K562 (cell line): ENCODE measurements around the gene PREX1. TPM values are rescaled to one million over a fixed set of nuclear protein-coding genes. Genes with fewer than 3 reads are reported as not detected.

ENCODE experiments used
- ATAC-seq: fragments of 200-7000 bp; cut with Tn5 transposase; 3 replicates; pipeline ENCODE4 v1.9.1; 2020; ENCODE audit warnings: moderate library complexity
- BruUV-seq: library from RNA; stranded (reverse); fragments of 400-500 nt; replicated peaks from 2 replicates; lab custom pipeline; 2021; lab: Mats Ljungman, UMichigan
- CTCF ChIA-PET: fragments of 300-600 bp; formaldehyde crosslinking; extraction: SDS; loops from one replicate; lab custom pipeline; 2021; ENCODE audit warnings: low intra/inter-chr PET ratio; lab: Yijun Ruan, JAX
- POLR2A ChIA-PET: fragments of 300-600, 350-650 bp; sonication (Branson Sonifier 250); formaldehyde crosslinking; extraction: SDS; loops from one replicate; lab custom pipeline; 2021; ENCODE audit warnings: antibody characterized with exemption, inconsistent platforms; lab: Yijun Ruan, JAX
- DNase-seq, 4 experiments: peaks; one replicate each; pipeline versions ENCODE4 v3.0.0 to v3.0.0-alpha.2; 2011 to 2018; ENCODE audit warnings: low spot score in 3 of 4, mixed read lengths in 3 of 4; ENCODE audit errors: extremely low read depth in 1 of 4
- FAIRE-seq: peaks from 2 replicates; lab custom pipeline; 2011; peaks lifted over from hg19 to GRCh38; lab: Jason Lieb, UNC
- H2AFZ ChIP-seq: 2 replicates; pipeline ENCODE4 v1.6.0; 2011; ENCODE audit warnings: low read depth, low read length, control low read depth, inconsistent platforms
- H3K27ac ChIP-seq: fragments of 200-600 bp; 3 replicates; pipeline ENCODE4 v1.8.0; 2011; ENCODE audit warnings: low read depth, mild to moderate bottlenecking, control low read depth, inconsistent platforms, low read length, moderate library complexity, mixed read lengths; ENCODE audit errors: extremely low read depth
- H3K27me3 ChIP-seq, 2 experiments: fragments of 300-600 bp in 1 of 2; 2 replicates in 1 of 2; 3 replicates in 1 of 2; pipeline versions ENCODE4 v1.6.0 to v1.8.0; 2011; ENCODE audit warnings: inconsistent platforms in 2 of 2, low read length in 2 of 2, mild to moderate bottlenecking in 1 of 2, mixed read lengths in 1 of 2, moderate library complexity in 1 of 2; ENCODE audit not compliant: control insufficient read depth in 2 of 2, insufficient read depth in 2 of 2
- H3K36me3 ChIP-seq: fragments of 300-600 bp; 3 replicates; pipeline ENCODE4 v1.8.0; 2011; ENCODE audit warnings: mild to moderate bottlenecking, low read length, inconsistent platforms; ENCODE audit not compliant: control insufficient read depth, insufficient read depth
- H3K4me1 ChIP-seq, 2 experiments: fragments of 200-600 bp in 1 of 2; replicated peaks in 1 of 2; 2 replicates in 1 of 2; 3 replicates in 1 of 2; pipeline versions ENCODE4 v1.5.1 to v1.8.0; 2011; ENCODE audit warnings: inconsistent platforms in 2 of 2, low read length in 2 of 2, mild to moderate bottlenecking in 1 of 2, mixed read lengths in 1 of 2, moderate library complexity in 1 of 2; ENCODE audit not compliant: control insufficient read depth in 2 of 2, insufficient read depth in 2 of 2
- H3K4me2 ChIP-seq: 2 replicates; pipeline ENCODE4 v1.6.1; 2011; ENCODE audit warnings: low read length, control low read depth, inconsistent platforms, mixed read lengths; ENCODE audit not compliant: insufficient read depth
- H3K4me3 ChIP-seq: fragments of 200-600 bp; sonication (generic), shearing (Covaris generic); 2 replicates; pipeline ENCODE4 v1.5.1; 2016; ENCODE audit warnings: control low read depth, inconsistent platforms
- H3K79me2 ChIP-seq: fragments of 200-600 bp; 3 replicates; pipeline ENCODE4 v1.8.0; 2011; ENCODE audit warnings: low read length, inconsistent platforms; ENCODE audit not compliant: control insufficient read depth, insufficient read depth
- H3K9ac ChIP-seq, 2 experiments: 2 replicates each; pipeline versions ENCODE4 v1.6.0 to v1.6.1; 2011; ENCODE audit warnings: low read depth in 2 of 2, low read length in 2 of 2, control low read depth in 1 of 2, inconsistent platforms in 1 of 2, mild to moderate bottlenecking in 1 of 2, mixed read lengths in 1 of 2; ENCODE audit not compliant: insufficient read depth in 1 of 2
- H3K9me1 ChIP-seq: one replicate; pipeline ENCODE4 v1.6.0; 2011; ENCODE audit warnings: inconsistent platforms, mild to moderate bottlenecking, low read length, moderate library complexity; ENCODE audit not compliant: control insufficient read depth, insufficient read depth
- H3K9me3 ChIP-seq: replicated peaks from 2 replicates; pipeline ENCODE4 v1.5.1; 2011; ENCODE audit warnings: low read depth, low read length, inconsistent platforms; ENCODE audit not compliant: control insufficient read depth, insufficient read depth
- H4K20me1 ChIP-seq: replicated peaks from 2 replicates; pipeline ENCODE4 v1.6.1; 2011; ENCODE audit warnings: low read length, inconsistent platforms, mixed read lengths; ENCODE audit not compliant: control insufficient read depth, insufficient read depth
- EP400 ChIP-seq: fragments of 450-650 bp; IDR thresholded peaks from 2 replicates; pipeline ENCODE4 v1.6.1; 2017; ENCODE audit warnings: antibody characterized with exemption, mild to moderate bottlenecking, moderate library complexity
- MCM3 ChIP-seq: fragments of 450-650 bp; IDR thresholded peaks from 2 replicates; pipeline ENCODE4 v1.6.1; 2016
- MIER1 ChIP-seq: fragments of 450-650 bp; IDR thresholded peaks from 2 replicates; pipeline ENCODE4 v1.6.1; 2016; ENCODE audit warnings: antibody characterized with exemption, mild to moderate bottlenecking, low read depth
- PATZ1 ChIP-seq: fragments of 250-450 bp; sonication (Bioruptor Pico); IDR thresholded peaks from 2 replicates; pipeline ENCODE4 v1.5.0; 2020; ENCODE audit warnings: mild to moderate bottlenecking, borderline replicate concordance
- RBM14 ChIP-seq: fragments of 200-400 bp; formaldehyde crosslinking; IDR thresholded peaks from 2 replicates; pipeline ENCODE4 v1.6.1; 2018; ENCODE audit warnings: low read depth, mild to moderate bottlenecking, low read length, moderate library complexity, borderline replicate concordance; ENCODE audit not compliant: insufficient read depth
- RBM17 ChIP-seq: fragments of 200-400 bp; formaldehyde crosslinking; IDR thresholded peaks from 2 replicates; pipeline ENCODE4 v1.6.1; 2017; ENCODE audit warnings: low read depth, mild to moderate bottlenecking, low read length, borderline replicate concordance
- SNIP1 ChIP-seq: fragments of 450-650 bp; IDR thresholded peaks from 2 replicates; pipeline ENCODE4 v1.7.1; 2017; ENCODE audit warnings: low read depth, mild to moderate bottlenecking
- ZNF436 ChIP-seq: fragments of 250-450, 450-650 bp; sonication (Bioruptor Pico); formaldehyde crosslinking; IDR thresholded peaks from 2 replicates; pipeline ENCODE4 v1.7.0; 2020; ENCODE audit warnings: mild to moderate bottlenecking
- ZNF445 ChIP-seq: fragments of 250-450 bp; sonication (Bioruptor Pico); IDR thresholded peaks from 2 replicates; pipeline ENCODE4 v1.4.0; 2020; ENCODE audit warnings: low read depth, mild to moderate bottlenecking, moderate library complexity
- ZNF696 ChIP-seq: fragments of 250-450 bp; sonication (Bioruptor Pico); conservative IDR thresholded peaks from 2 replicates; pipeline ENCODE4 v1.4.0; 2020; ENCODE audit warnings: mild to moderate bottlenecking, moderate library complexity
- ZNF717 ChIP-seq: fragments of 250-450 bp; sonication (Bioruptor Pico); IDR thresholded peaks from 2 replicates; pipeline ENCODE4 v1.5.0; 2021
- WGBS: fragments of 100-300 bp; shearing (Covaris generic); methylation state at CpG from one replicate; pipeline ENCODE4 v1.1.6; 2016; ENCODE audit warnings: low coverage, mixed read lengths; ENCODE audit not compliant: insufficient coverage; ENCODE audit errors: missing lambda C conversion rate; 5-methylcytosine and 5-hydroxymethylcytosine counted together
- in situ Hi-C: fragments of 300-500 bp; cut with MboI; formaldehyde crosslinking; loops from 4 replicates; pipeline ENCODE4 v1.15.0; 2018; ENCODE audit warnings: inconsistent platforms, mixed read lengths
- intact Hi-C: fragments of 100-400 bp; cut with micrococcal nuclease; formaldehyde crosslinking; loops from 2 replicates; pipeline ENCODE4 v1.14.2; 2022
- polyA plus RNA-seq, 8 experiments: library from polyadenylated mRNA; depleted of rRNA in 4 of 8; stranded (reverse) in 5 of 8; unstranded in 3 of 8; fragments of >200 nt; fragmentation: Nextera tagmentation in 2 of 8; fragmentation: Illumina TruSeq in 1 of 8; extraction: Ambion mirVana in 2 of 8; extraction: Trizol in 1 of 8; gene quantifications; 2 replicates each; pipeline versions ENCODE4 v1.2.1 to v1.2.3, GENCODE V29; 2011 to 2014; ENCODE audit warnings: inconsistent platforms in 1 of 8, missing spikeins in 1 of 8
- total RNA-seq, 7 experiments: library from RNA; depleted of rRNA in 6 of 7; stranded (reverse); fragments of >200 nt in 6 of 7; fragmentation: Illumina TruSeq in 2 of 7; extraction: Trizol in 2 of 7; gene quantifications; 2 replicates each; pipeline versions ENCODE4 v1.2.1 to v1.2.3, GENCODE V29; 2011 to 2021; ENCODE audit warnings: low replicate concordance in 1 of 7
- TF ChIP-seq, protein P1 (sequence below): fragments of 450-650 bp; formaldehyde crosslinking; IDR thresholded peaks from 2 replicates; pipeline ENCODE4 v1.4.0; 2020; ENCODE audit warnings: mild to moderate bottlenecking

Gene PREX1
- total and polyA plus RNA-seq, 9 of the 15 experiments (the other 6 are each of a cell fraction or from before 2014, with no cell fraction given): 0.37 to 10.4 (median 4.8) TPM

DNA sequence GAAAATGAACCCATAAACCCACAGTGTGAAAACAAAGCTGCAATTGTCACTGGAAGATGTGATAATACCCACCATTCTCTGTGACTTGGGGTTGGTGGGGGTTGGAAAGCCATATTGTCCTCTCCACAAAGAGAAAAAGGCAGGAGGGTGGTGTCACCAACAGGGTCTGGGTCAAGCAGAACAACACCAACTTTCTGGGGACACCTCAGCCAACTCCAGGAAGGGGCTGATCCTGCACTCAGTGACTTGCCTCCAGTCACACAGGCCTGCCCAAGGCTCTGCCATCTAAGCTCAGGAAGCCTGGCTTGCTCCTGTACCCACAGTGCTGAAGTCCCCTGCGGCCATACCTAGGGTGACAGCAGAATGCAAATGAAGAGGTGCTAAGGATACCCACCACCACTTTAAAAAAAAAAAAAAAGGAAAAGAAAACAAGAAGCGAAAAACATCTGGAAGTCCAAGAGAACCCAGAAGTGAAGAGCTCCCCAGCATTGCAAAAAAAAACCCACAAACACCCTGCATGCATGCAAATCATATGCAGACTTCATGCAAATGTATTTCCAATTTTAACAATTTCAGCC is 110.6 kb downstream of the PREX1 start:
- no TSS peak for BruUV-seq
- Histone ChIP-seq H3K9me3 (no peaks in the 10 kb centered on the region), H2AFZ (no peak overlapping the region), H3K4me3 (no peak overlapping the region), H3K27ac (no peak overlapping the region), H3K4me1 (peaks cover 0 to 5% of the 10 kb centered on the region in 2 experiments; a peak in 3 of 5 replicates), H3K27me3 (no peaks in the 10 kb centered on the region), H3K36me3 (no peaks in the 10 kb centered on the region), H3K9me1 (no peaks in the 10 kb centered on the region), H4K20me1 (peaks cover 4% of the 10 kb centered on the region; the same call in 1 of the 2 replicates), H3K9ac (no peak overlapping the region), H3K79me2 (no peaks in the 10 kb centered on the region), H3K4me2 (no peak overlapping the region)
- WGBS: 36% methylated on average over 2 of the region's 2 CpGs
- intact Hi-C loops: no loop called here
- DNase-seq (no peak), ATAC-seq (no peak), FAIRE-seq (no peak)
- in situ Hi-C loops: no loop called here
- ChIA-PET CTCF (no interaction called here), POLR2A (interaction anchor here (0.8 kb wide), 1 partner anchor 12 kb away, joined by 4 read pairs; no protein-coding TSS in a partner anchor)
- TF ChIP-seq ZNF445 (CRISPR knock-in tag) (no peak), ZNF696 (CRISPR knock-in tag) (no peak), EP400 (no peak), RBM14 (no peak), MCM3 (no peak), MIER1 (no peak), RBM17 (no peak), PATZ1 (CRISPR knock-in tag) (no peak), ZNF717 (CRISPR knock-in tag) (no peak), ZNF436 (CRISPR knock-in tag) (no peak), SNIP1 (no peak)
- TF ChIP-seq, protein P1, sequence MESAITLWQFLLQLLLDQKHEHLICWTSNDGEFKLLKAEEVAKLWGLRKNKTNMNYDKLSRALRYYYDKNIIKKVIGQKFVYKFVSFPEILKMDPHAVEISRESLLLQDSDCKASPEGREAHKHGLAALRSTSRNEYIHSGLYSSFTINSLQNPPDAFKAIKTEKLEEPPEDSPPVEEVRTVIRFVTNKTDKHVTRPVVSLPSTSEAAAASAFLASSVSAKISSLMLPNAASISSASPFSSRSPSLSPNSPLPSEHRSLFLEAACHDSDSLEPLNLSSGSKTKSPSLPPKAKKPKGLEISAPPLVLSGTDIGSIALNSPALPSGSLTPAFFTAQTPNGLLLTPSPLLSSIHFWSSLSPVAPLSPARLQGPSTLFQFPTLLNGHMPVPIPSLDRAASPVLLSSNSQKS: no peak
